CD14-positive monocyte (primary cell): Measurements from ENCODE around the gene TENT4A. TPM values are rescaled to one million over a fixed set of nuclear protein-coding genes. Genes with fewer than 3 reads are reported as not detected.

ENCODE experiments used
- DNase-seq, 3 donors: peaks; one replicate each; pipeline ENCODE4 v3.0.0-alpha.2; 2011 to 2022
- H2AFZ ChIP-seq: 2 replicates; pipeline ENCODE4 v1.6.0; 2012; ENCODE audit warnings: mild to moderate bottlenecking, low read depth, low read length, inconsistent platforms; ENCODE audit not compliant: insufficient read depth, poor library complexity, severe bottlenecking
- H3K27ac ChIP-seq, 2 donors: 1 replicate in 1 of 2; 2 replicates in 1 of 2; pipeline ENCODE4 v1.5.1; 2012 to 2013; ENCODE audit warnings: low read length in 2 of 2, control low read depth in 1 of 2, inconsistent platforms in 1 of 2, low read depth in 1 of 2, mild to moderate bottlenecking in 1 of 2
- H3K27me3 ChIP-seq, 2 donors: one replicate each; pipeline versions ENCODE4 v1.6.0 to v1.6.1; 2011 to 2013; ENCODE audit warnings: low read length in 2 of 2; ENCODE audit not compliant: control insufficient read depth in 2 of 2, insufficient read depth in 2 of 2
- H3K36me3 ChIP-seq, 2 donors: replicated peaks in 1 of 2; 1 replicate in 1 of 2; 2 replicates in 1 of 2; pipeline versions ENCODE4 v1.5.1 to v1.6.1; 2012 to 2013; ENCODE audit warnings: low read length in 2 of 2, control low read depth in 1 of 2, inconsistent platforms in 1 of 2, mild to moderate bottlenecking in 1 of 2; ENCODE audit not compliant: insufficient read depth in 2 of 2, control insufficient read depth in 1 of 2
- H3K4me1 ChIP-seq, 2 donors: 1 replicate in 1 of 2; 2 replicates in 1 of 2; pipeline versions ENCODE4 v1.5.1 to v1.6.1; 2012 to 2013; ENCODE audit warnings: low read length in 2 of 2, control low read depth in 1 of 2, inconsistent platforms in 1 of 2, mild to moderate bottlenecking in 1 of 2, moderate library complexity in 1 of 2; ENCODE audit not compliant: insufficient read depth in 2 of 2, control insufficient read depth in 1 of 2
- H3K4me2 ChIP-seq: replicated peaks from 2 replicates; pipeline ENCODE3; 2012; ENCODE audit warnings: low read length, moderate library complexity, mild to moderate bottlenecking; ENCODE audit not compliant: poor library complexity, severe bottlenecking; ENCODE audit errors: extremely low read depth
- H3K4me3 ChIP-seq, 3 experiments: fragments of 200-600 bp in 1 of 3; sonication (generic) in 1 of 3; replicated peaks in 1 of 3; 1 replicate in 2 of 3; 2 replicates in 1 of 3; pipeline ENCODE4 v1.5.1; 2011 to 2013; ENCODE audit warnings: low read length in 3 of 3, mild to moderate bottlenecking in 3 of 3, control low read depth in 2 of 3, low read depth in 2 of 3, inconsistent platforms in 1 of 3, moderate library complexity in 1 of 3
- H3K79me2 ChIP-seq: 2 replicates; pipeline ENCODE4 v1.6.0; 2012; ENCODE audit warnings: mild to moderate bottlenecking, control low read depth, inconsistent platforms, low read length, moderate library complexity; ENCODE audit not compliant: insufficient read depth
- H3K9ac ChIP-seq: 2 replicates; pipeline ENCODE4 v1.6.0; 2017; ENCODE audit warnings: low read length, mild to moderate bottlenecking; ENCODE audit not compliant: insufficient read depth, poor library complexity, severe bottlenecking
- H3K9me3 ChIP-seq, 2 donors: replicated peaks in 1 of 2; 1 replicate in 1 of 2; 2 replicates in 1 of 2; pipeline versions ENCODE4 v1.5.1 to v1.6.1; 2012 to 2013; ENCODE audit warnings: low read length in 2 of 2, control low read depth in 1 of 2; ENCODE audit not compliant: control insufficient read depth in 1 of 2, insufficient read depth in 1 of 2
- H4K20me1 ChIP-seq: 2 replicates; pipeline ENCODE4 v1.6.0; 2012; ENCODE audit warnings: mild to moderate bottlenecking, low read length, control low read depth, moderate library complexity; ENCODE audit not compliant: insufficient read depth
- H3K27ac Mint-ChIP-seq, 7 donors: one replicate each; pipeline ENCODE4 v1.8.0; 2020; ENCODE audit warnings: mild to moderate bottlenecking in 7 of 7, mixed read lengths in 7 of 7, moderate library complexity in 6 of 7, inconsistent platforms in 2 of 7
- H3K27me3 Mint-ChIP-seq, 3 donors: one replicate each; pipeline ENCODE4 v1.8.0; 2021 to 2022; ENCODE audit warnings: low read depth in 3 of 3, mild to moderate bottlenecking in 3 of 3, mixed read lengths in 3 of 3, moderate library complexity in 3 of 3, inconsistent platforms in 1 of 3
- H3K36me3 Mint-ChIP-seq, 2 donors: one replicate each; pipeline ENCODE4 v1.8.0; 2020; ENCODE audit warnings: mixed read lengths in 2 of 2, inconsistent platforms in 1 of 2, mild to moderate bottlenecking in 1 of 2
- H3K4me1 Mint-ChIP-seq: one replicate; pipeline ENCODE4 v1.8.0; 2020; ENCODE audit warnings: mild to moderate bottlenecking, mixed read lengths
- H3K4me3 Mint-ChIP-seq, 2 donors: one replicate each; pipeline ENCODE4 v1.8.0; 2020; ENCODE audit warnings: mild to moderate bottlenecking in 2 of 2, mixed read lengths in 2 of 2, moderate library complexity in 1 of 2
- H3K9me3 Mint-ChIP-seq, 7 donors: one replicate each; pipeline ENCODE4 v1.8.0; 2020 to 2022; ENCODE audit warnings: mixed read lengths in 7 of 7, mild to moderate bottlenecking in 6 of 7, moderate library complexity in 6 of 7, inconsistent platforms in 2 of 7
- WGBS: methylation state at CpG from one replicate; pipeline ENCODE4 v1.1.5; 2013; ENCODE audit warnings: missing lambda C conversion rate; ENCODE audit not compliant: insufficient coverage; 5-methylcytosine and 5-hydroxymethylcytosine counted together
- intact Hi-C, 2 donors: fragments of 100-400 bp; cut with micrococcal nuclease; formaldehyde crosslinking; loops; one replicate each; pipeline versions ENCODE4 v1.15.0 to v1.15.1; 2023
- polyA plus RNA-seq, 3 donors: library from polyadenylated mRNA; depleted of rRNA in 1 of 3; unstranded in 2 of 3; stranded (reverse) in 1 of 3; fragments of 300-500 nt in 2 of 3; fragments of >200 nt in 1 of 3; fragmentation: Illumina TruSeq in 2 of 3; gene quantifications; 1 replicate in 2 of 3; 2 replicates in 1 of 3; pipeline ENCODE4 v1.2.3, GENCODE V29; 2012 to 2021
- TF ChIP-seq, protein P1 (sequence below): fragments of 200-600 bp; IDR thresholded peaks from one replicate; pipeline ENCODE4 v1.8.0; 2022; ENCODE audit warnings: antibody characterized with exemption, mild to moderate bottlenecking

The TENT4A gene
- polyA plus RNA-seq, 3 donors = 0.17 to 15.6 (median 0.44) TPM

DNA sequence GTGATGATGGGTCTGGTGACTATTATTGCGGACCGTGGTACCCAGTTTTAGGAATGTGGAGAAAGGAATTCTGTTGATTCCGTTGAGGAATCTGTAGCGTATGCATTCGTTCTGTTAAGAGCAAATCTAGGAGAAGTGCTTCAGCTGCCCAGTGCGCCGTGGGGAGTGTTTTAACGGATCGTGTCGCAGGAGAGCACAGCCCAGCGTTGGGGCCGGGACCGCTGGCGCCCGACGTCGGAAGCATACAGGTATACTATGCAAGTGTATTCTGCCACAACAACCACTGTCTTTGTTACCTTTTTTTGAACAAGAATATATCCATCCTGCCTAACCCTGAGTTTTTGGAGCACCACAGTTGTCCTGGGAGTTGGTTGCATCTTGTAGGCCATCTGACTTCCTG, 42.7 kb downstream of the TENT4A start:
- no peak overlapping the region for H3K4me2 ChIP-seq
- Mint-ChIP-seq H3K4me1 (peaks cover 15% of the 10 kb centered on the region), H3K36me3 (peaks cover 66 to 78% of the 10 kb centered on the region in 2 donors), H3K9me3 (no peaks in the 10 kb centered on the region), H3K27ac (no peak overlapping the region), H3K4me3 (no peak overlapping the region), H3K27me3 (peaks cover 0 to 4% (median 2%) of the 10 kb centered on the region in 3 donors)
- H3K9ac ChIP-seq = no peak overlapping the region
- WGBS = 98% methylated on average over 17 of the region's 17 CpGs
- DNase-seq = no peak
- no peaks in the 10 kb centered on the region for H3K27me3 ChIP-seq
- H3K36me3 ChIP-seq = peaks cover 65 to 81% of the 10 kb centered on the region in 2 donors
- H2AFZ ChIP-seq = no peak overlapping the region
- intact Hi-C loops = no loop called here
- H3K4me1 ChIP-seq = peaks cover 11 to 13% of the 10 kb centered on the region in 2 donors
- no peak overlapping the region for H3K27ac ChIP-seq
- no peaks in the 10 kb centered on the region for H3K9me3 ChIP-seq
- H4K20me1 ChIP-seq = no peaks in the 10 kb centered on the region
- no peaks in the 10 kb centered on the region for H3K79me2 ChIP-seq
- TF ChIP-seq, protein P1, sequence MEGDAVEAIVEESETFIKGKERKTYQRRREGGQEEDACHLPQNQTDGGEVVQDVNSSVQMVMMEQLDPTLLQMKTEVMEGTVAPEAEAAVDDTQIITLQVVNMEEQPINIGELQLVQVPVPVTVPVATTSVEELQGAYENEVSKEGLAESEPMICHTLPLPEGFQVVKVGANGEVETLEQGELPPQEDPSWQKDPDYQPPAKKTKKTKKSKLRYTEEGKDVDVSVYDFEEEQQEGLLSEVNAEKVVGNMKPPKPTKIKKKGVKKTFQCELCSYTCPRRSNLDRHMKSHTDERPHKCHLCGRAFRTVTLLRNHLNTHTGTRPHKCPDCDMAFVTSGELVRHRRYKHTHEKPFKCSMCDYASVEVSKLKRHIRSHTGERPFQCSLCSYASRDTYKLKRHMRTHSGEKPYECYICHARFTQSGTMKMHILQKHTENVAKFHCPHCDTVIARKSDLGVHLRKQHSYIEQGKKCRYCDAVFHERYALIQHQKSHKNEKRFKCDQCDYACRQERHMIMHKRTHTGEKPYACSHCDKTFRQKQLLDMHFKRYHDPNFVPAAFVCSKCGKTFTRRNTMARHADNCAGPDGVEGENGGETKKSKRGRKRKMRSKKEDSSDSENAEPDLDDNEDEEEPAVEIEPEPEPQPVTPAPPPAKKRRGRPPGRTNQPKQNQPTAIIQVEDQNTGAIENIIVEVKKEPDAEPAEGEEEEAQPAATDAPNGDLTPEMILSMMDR = no peak
- no peak overlapping the region for H3K4me3 ChIP-seq

DNA sequence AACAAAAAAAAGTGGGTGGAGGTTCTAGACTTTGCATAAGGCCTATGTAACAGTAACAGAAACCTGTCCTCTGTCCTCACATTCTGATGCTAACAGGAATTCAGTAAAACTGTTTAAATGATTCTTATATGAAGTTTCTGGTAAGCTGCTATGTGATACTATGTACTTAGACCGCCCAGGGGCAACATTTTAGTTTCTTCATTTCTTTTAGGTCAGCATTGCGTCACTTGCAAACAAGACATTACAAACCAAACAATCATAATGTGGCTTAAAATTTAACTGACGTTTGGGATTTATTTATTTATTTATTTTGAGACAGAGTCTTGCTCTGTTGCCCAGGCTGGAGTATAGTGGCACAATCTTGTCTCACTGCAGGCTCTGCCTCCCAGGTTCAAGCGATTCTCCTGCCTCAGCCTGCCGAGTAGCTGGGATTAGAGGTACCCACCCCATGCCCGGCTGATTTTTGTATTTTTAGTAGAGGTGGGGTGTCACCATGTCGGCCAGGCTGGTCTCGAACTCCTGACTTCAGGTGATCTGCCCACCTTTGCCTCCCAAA, 44.3 kb downstream of the TENT4A start:
- Histone ChIP-seq H3K36me3 (peaks cover 50 to 66% of the 10 kb centered on the region in 2 donors), H2AFZ (no peak overlapping the region), H4K20me1 (no peaks in the 10 kb centered on the region), H3K4me2 (no peak overlapping the region), H3K9me3 (no peaks in the 10 kb centered on the region), H3K4me1 (peaks cover 16 to 25% of the 10 kb centered on the region in 2 donors), H3K27me3 (no peaks in the 10 kb centered on the region), H3K79me2 (no peaks in the 10 kb centered on the region), H3K9ac (no peak overlapping the region), H3K27ac (no peak overlapping the region), H3K4me3 (no peak overlapping the region)
- Mint-ChIP-seq H3K27ac (peak overlapping the region in 1 of 7 donors; percentile 12), H3K4me1 (peaks cover 22% of the 10 kb centered on the region), H3K9me3 (peaks cover 0 to 3% (median 0%) of the 10 kb centered on the region in 7 donors), H3K36me3 (peaks cover 52 to 64% of the 10 kb centered on the region in 2 donors), H3K27me3 (peaks cover 0 to 4% (median 2%) of the 10 kb centered on the region in 3 donors), H3K4me3 (no peak overlapping the region)
- no peak for DNase-seq
- intact Hi-C loops = no loop called here
- TF ChIP-seq, protein P1 = no peak
- WGBS = 83% methylated on average over 1 of the region's 8 CpGs
